Measurements from ENCODE around the gene MRPL38.
"Not testable (repeated sequence)": the region's sequence is repeated elsewhere in the genome, so short reads cannot be mapped to it uniquely, and the experiment has no call there.

The MRPL38 gene

GRCh38 chr17:75856062-75856756 lies 48.5 kb downstream of the MRPL38 start:
- peak; percentile 38 for TF ChIP-seq CTCF (IDR thresholded peaks at IDR 0.05)
- Mint-ChIP-seq H3K9me3 (no peaks in the 10 kb centered on the region), H3K4me3 (no peak overlapping the region), H3K27ac (peak overlapping the region; percentile 86), H3K4me1 (peaks cover 20% of the 10 kb centered on the region), H3K36me3 (ENCODE audit: low read depth) (peaks cover 4% of the 10 kb centered on the region), H3K27me3 (ENCODE audit: low read depth, poor library complexity) (peaks cover 4% of the 10 kb centered on the region)
- DNase-seq, result no peak

- H3K4me1 Mint-ChIP-seq, result peaks cover 20% of the 10 kb centered on the region
- H3K9me3 Mint-ChIP-seq, result no peaks in the 10 kb centered on the region
- peaks cover 4% of the 10 kb centered on the region for H3K27me3 Mint-ChIP-seq (ENCODE audit: low read depth, poor library complexity)
- TF ChIP-seq CTCF (IDR thresholded peaks at IDR 0.05), result no peak
- peaks cover 8% of the 10 kb centered on the region for H3K36me3 Mint-ChIP-seq (ENCODE audit: low read depth)
- peak; percentile 96 for DNase-seq
- peak within 1 kb of the TSS; percentile 86 for H3K27ac Mint-ChIP-seq
- no peak within 1 kb of the TSS for H3K4me3 Mint-ChIP-seq
Measured at GRCh38 chr17:75855310-75856061, 49.2 kb downstream of the MRPL38 start, which contains the start of gene WBP2. TSS of gene WBP2 (minus strand) at chr17:75855335. CDS start at chr17:75855297, 38 bp downstream.

GRCh38 chr17:75854881-75855309 lies 49.8 kb downstream of the MRPL38 start:
- Mint-ChIP-seq H3K4me1 (peaks cover 20% of the 10 kb centered on the region), H3K9me3 (no peaks in the 10 kb centered on the region), H3K4me3 (no peak overlapping the region), H3K36me3 (ENCODE audit: low read depth) (peaks cover 8% of the 10 kb centered on the region), H3K27me3 (ENCODE audit: low read depth, poor library complexity) (peaks cover 4% of the 10 kb centered on the region), H3K27ac (no peak overlapping the region)
- no peak for TF ChIP-seq CTCF (IDR thresholded peaks at IDR 0.05)
- DNase-seq, result no peak

- Mint-ChIP-seq H3K27me3 (ENCODE audit: low read depth, poor library complexity) (peaks cover 4% of the 10 kb centered on the region), H3K27ac (peak overlapping the region; percentile 77), H3K4me3 (no peak overlapping the region), H3K4me1 (peaks cover 20% of the 10 kb centered on the region), H3K9me3 (no peaks in the 10 kb centered on the region), H3K36me3 (ENCODE audit: low read depth) (peaks cover 8% of the 10 kb centered on the region)
- DNase-seq, result no peak
- no peak for TF ChIP-seq CTCF (IDR thresholded peaks at IDR 0.05)
Measured at GRCh38 chr17:75854101-75854748, 50.5 kb downstream of the MRPL38 start.

- no peaks in the 10 kb centered on the region for H3K9me3 Mint-ChIP-seq
- H3K4me3 Mint-ChIP-seq, result no peak overlapping the region
- no peak for TF ChIP-seq CTCF (IDR thresholded peaks at IDR 0.05)
- DNase-seq, result no peak
- H3K27ac Mint-ChIP-seq, result no peak overlapping the region
- peaks cover 11% of the 10 kb centered on the region for H3K36me3 Mint-ChIP-seq (ENCODE audit: low read depth)
- peaks cover 2% of the 10 kb centered on the region for H3K27me3 Mint-ChIP-seq (ENCODE audit: low read depth, poor library complexity)
- peaks cover 24% of the 10 kb centered on the region for H3K4me1 Mint-ChIP-seq
Measured at GRCh38 chr17:75853433-75853832, 51.3 kb downstream of the MRPL38 start.

- not testable (repeated sequence) for DNase-seq; H3K4me3 Mint-ChIP-seq; H3K9me3 Mint-ChIP-seq; H3K27ac Mint-ChIP-seq; H3K27me3 Mint-ChIP-seq (ENCODE audit: low read depth, poor library complexity)
- Mint-ChIP-seq H3K4me1 (peaks cover 40% of the 10 kb centered on the region), H3K36me3 (ENCODE audit: low read depth) (peaks cover 15% of the 10 kb centered on the region)
Measured at GRCh38 chr17:75851693-75851991, 53.0 kb downstream of the MRPL38 start.

Data from nephron progenitor cell (in vitro differentiated cells).